Stimulated activated CD4-positive, alpha-beta T cell treated with anti-CD3 and anti-CD28 coated beads, TNF-alpha, amount 100 ng/mL, for 4 hours (primary cell): ENCODE measurements around the gene OTOF.

Experiments used
- DNase-seq, 3 experiments: peaks; one replicate each; pipeline ENCODE4 v3.0.0-alpha.2; 2020; ENCODE audit warnings: low read depth in 3 of 3

The OTOF gene

DNA sequence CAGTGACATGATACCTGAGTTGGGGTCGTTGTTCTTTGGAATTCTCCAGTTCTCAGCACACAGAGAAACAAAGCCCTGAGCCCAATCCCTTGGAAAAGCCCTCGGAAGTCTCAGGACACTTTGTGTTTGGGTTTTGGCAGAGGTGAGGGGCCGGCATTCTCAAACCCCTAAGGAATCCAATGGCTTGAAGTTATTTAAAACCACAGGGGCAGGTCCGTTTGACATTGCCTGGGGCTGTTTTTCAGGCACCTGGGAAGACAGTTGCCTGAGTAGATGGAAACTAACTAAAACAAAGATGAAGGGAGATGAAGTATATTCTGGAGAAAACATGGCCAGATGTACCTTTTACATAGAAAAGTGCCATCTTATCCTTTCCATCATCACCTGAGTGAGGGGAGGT, 22.5 kb upstream of the OTOF start:
- DNase-seq, result no peak

GRCh38 chr2:26495705-26496297, 17.9 kb upstream of the OTOF start:
- DNase-seq, result no peak

DNA sequence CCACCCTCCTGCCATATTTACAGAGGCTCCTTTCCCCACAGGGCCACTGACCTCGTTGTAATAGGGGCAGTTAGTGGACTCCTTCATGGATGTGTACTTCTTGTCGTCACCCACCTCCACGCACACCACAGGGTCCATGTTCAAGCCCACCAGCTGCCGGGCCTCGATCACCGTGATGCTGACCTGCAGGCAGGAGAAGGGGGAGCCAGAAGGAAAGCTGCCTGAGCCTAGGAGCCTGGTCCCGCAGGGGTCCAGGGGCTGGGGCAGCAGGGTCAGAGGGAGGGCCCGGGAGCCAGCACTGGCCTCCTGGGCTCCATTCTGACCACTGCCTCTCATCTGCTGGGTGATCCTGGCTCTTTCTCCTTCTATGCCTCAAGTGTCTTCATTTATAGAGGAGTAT, 17.0 kb upstream of the OTOF start:
- DNase-seq, result no peak

- DNase-seq, result no peak
Observed at GRCh38 chr2:26494199-26494598, 16.3 kb upstream of the OTOF start.

- no peak for DNase-seq
Observed at GRCh38 chr2:26493566-26493965, 15.6 kb upstream of the OTOF start.

GRCh38 chr2:26492749-26493515, 15.0 kb upstream of the OTOF start:
- DNase-seq, result no peak

- DNase-seq, result no peak
Observed at GRCh38 chr2:26491563-26492167, 13.7 kb upstream of the OTOF start.

DNA sequence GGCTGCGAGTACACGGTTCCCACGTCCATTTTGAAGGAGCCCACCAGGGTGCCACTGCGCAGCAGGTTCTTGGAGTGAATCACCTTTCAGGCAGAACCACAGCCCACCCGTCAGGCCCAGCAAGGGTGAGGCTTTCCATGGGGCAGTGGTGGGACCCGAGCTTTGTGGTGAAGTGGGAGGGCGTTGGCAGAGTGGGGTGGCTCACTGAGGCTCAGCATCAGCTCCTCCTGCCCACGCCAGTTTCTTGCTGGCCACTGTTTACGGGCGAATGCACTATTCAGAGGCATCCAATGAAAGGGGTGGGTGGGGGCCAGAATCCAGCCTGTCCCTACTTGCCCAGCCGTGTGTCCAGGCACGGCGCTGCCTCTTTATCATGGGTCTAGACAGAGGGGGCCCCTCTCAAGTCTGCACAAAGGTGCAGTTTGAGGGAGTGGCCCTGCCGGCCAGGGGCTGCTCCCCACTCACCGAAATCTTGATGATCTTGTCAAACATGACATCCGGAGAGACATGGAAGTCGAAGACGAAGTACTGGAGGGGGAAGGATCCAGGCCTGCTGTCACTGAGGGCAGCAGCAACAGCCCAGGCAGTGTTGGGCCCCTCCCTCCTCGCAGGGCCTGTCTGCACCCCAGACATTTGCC, 11.4 kb upstream of the OTOF start:
- DNase-seq, result no peak

- DNase-seq, result no peak
Observed at GRCh38 chr2:26488463-26489212, 10.7 kb upstream of the OTOF start.

GRCh38 chr2:26487192-26487591, 9.3 kb upstream of the OTOF start:
- DNase-seq, result no peak

GRCh38 chr2:26486789-26487188, 8.9 kb upstream of the OTOF start:
- no peak for DNase-seq

GRCh38 chr2:26485725-26486418, 7.9 kb upstream of the OTOF start:
- no peak for DNase-seq

DNA sequence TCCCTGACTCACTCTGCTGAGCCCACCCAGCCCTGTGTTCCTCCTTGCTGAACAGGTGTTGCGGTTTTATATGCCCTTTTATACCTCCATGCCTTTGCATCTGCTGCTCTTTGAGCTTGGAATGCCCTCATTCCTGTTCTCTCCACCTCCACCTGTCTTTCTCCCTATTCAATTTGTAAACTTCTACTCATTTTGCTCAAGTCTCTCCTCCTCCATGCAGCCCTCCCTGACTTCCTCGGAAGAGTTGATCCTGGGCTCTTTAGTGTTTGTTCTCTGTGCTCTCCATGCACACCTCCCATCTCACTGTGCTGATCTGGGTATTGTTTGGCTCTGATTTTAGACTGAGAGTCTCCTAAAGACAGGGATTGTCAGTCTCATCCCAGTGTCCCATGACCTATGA, 7.2 kb upstream of the OTOF start:
- DNase-seq, result no peak

DNA sequence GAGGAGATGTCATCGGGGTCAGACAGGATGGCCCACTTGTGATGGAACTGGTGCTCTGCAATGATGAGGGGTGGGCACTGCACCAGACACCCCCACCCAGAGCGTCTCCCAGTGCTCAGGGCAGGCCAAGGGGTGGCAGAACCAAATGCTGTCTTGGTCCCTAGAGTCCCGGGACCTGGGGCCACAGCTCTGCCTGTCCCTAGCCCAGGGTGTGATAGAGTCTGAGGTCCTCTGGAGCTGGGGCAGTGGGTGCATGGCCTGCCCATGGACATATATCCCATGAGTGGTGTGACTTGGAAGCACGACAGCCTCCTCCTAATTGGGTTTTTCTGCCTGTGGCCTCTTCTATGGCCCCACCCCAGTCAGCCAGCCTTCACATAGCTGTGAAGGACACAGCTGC, 6.7 kb upstream of the OTOF start:
- no peak for DNase-seq

- no peak for DNase-seq
Observed at GRCh38 chr2:26483957-26484565, 6.1 kb upstream of the OTOF start.

GRCh38 chr2:26483516-26483915, 5.6 kb upstream of the OTOF start:
- no peak for DNase-seq

GRCh38 chr2:26483027-26483326, 5.1 kb upstream of the OTOF start:
- no peak for DNase-seq

DNA sequence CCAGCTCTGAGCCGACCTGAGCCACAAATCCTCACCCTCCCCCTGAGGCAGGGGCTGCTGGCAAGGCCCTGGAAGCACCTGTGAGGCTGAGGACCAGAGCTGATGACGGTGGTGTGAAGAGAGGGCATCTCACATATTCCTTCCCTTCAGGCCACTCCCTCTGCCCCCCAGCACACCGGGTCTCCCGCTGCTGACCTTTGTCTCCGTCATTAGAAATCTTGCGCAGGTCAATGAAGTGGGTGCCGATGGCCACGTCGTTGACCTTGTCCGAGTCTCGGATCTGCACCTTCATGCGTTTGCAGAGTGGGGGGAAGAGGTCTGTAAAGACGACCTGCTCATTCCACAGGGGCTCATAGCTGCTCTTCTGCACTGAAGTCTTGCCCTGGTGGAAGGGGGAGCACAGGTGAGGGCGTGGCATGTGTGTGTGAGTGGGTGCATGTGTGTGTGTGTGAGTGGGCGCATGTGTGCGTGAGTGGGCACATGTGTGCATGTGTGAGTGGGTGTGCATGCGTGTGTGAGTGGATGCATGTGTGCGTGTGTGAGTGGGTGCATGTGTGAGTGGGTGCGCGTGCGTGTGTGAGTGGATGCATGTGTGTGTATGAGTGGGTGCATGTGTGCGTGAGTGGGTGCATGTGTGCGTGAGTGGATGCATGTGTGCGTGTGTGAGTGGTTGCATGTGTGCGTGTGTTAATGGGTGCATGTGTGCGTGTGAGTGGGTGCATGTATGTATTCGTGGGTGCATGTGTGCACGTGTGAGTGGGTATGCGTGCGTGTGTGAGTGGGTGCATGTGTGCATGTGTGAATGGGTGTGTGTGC, 4.5 kb upstream of the OTOF start:
- DNase-seq, result no peak

DNA sequence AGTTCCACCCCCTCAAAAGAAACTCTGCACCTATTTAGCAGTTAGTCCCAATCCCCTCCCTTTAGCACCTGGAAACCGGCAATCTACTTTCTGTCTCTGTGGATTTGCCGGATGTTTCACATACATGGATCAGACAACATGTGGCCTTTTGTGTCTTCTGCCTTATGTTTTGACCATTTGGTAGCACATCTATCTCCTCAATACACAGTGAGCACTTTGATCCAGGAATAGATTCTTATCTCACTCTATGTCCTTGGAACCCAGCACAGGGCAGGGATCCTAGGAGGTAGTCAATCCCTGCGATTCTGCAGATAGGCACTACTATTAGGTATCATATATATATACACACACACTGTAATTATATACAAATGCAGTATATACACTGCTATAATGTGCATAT, 3.8 kb upstream of the OTOF start:
- DNase-seq, result no peak
